NCI-H446 (cell line): Measurements from ENCODE around the gene CBFA2T2.
"Not testable (repeated sequence)": the region's sequence is repeated elsewhere in the genome, so short reads cannot be mapped to it uniquely, and the experiment has no call there.

Source experiments
- DNase-seq, 2 experiments: peaks; one replicate each; lab custom pipeline; 2025; lab: John Stamatoyannopoulos, UW

Gene CBFA2T2

GRCh38 chr20:33626190-33626589 is 136.3 kb downstream of the CBFA2T2 start:
- no peak for DNase-seq

GRCh38 chr20:33627577-33628216 is 137.8 kb downstream of the CBFA2T2 start:
- DNase-seq = no peak

- DNase-seq = no peak
These were observed 139.6 kb downstream of the CBFA2T2 start for GRCh38 chr20:33629533-33629932.

- no peak for DNase-seq
These were observed 140.1 kb downstream of the CBFA2T2 start for GRCh38 chr20:33629979-33630378.

GRCh38 chr20:33630507-33630906 is 140.6 kb downstream of the CBFA2T2 start:
- DNase-seq = no peak

- DNase-seq = not testable (repeated sequence)
These were observed 142.0 kb downstream of the CBFA2T2 start for GRCh38 chr20:33631910-33632309.

GRCh38 chr20:33635341-33635740 is 145.4 kb downstream of the CBFA2T2 start:
- DNase-seq = no peak

GRCh38 chr20:33636776-33637175 is 146.9 kb downstream of the CBFA2T2 start:
- no peak for DNase-seq

- no peak for DNase-seq
These were observed 150.4 kb downstream of the CBFA2T2 start for GRCh38 chr20:33640287-33640686.

GRCh38 chr20:33644313-33645071 is 154.6 kb downstream of the CBFA2T2 start:
- DNase-seq = no peak

GRCh38 chr20:33645072-33645358 is 155.1 kb downstream of the CBFA2T2 start:
- no peak for DNase-seq

- no peak for DNase-seq
These were observed 155.5 kb downstream of the CBFA2T2 start for GRCh38 chr20:33645396-33645795.

GRCh38 chr20:33646191-33646590 is 156.3 kb downstream of the CBFA2T2 start:
- peak in 1 of 2 experiments; percentile 15 for DNase-seq

GRCh38 chr20:33646959-33647602 is 157.2 kb downstream of the CBFA2T2 start:
- DNase-seq = not testable (repeated sequence)

GRCh38 chr20:33647603-33648395 is 157.9 kb downstream of the CBFA2T2 start:
- DNase-seq = peak in 1 of 2 experiments; percentile 48

- DNase-seq = peak in 1 of 2 experiments; percentile 33
These were observed 158.6 kb downstream of the CBFA2T2 start for GRCh38 chr20:33648396-33649004.

- DNase-seq = peak; percentile 69 to 90
These were observed 159.3 kb downstream of the CBFA2T2 start for GRCh38 chr20:33649201-33649681.

- peak in 1 of 2 experiments; percentile 67 for DNase-seq
These were observed 160.3 kb downstream of the CBFA2T2 start for GRCh38 chr20:33650111-33650752.

- DNase-seq = peak in 1 of 2 experiments; percentile 52
These were observed 161.1 kb downstream of the CBFA2T2 start for GRCh38 chr20:33650753-33651561.

GRCh38 chr20:33651562-33652048 is 161.7 kb downstream of the CBFA2T2 start:
- DNase-seq = no peak
